Measurements from ENCODE around the gene ANXA8. TPM values are rescaled to one million over a fixed set of nuclear protein-coding genes. Genes with fewer than 3 reads are reported as not detected.

Gene ANXA8
- polyA plus RNA-seq, 1 donor: 18.2 TPM

DNA sequence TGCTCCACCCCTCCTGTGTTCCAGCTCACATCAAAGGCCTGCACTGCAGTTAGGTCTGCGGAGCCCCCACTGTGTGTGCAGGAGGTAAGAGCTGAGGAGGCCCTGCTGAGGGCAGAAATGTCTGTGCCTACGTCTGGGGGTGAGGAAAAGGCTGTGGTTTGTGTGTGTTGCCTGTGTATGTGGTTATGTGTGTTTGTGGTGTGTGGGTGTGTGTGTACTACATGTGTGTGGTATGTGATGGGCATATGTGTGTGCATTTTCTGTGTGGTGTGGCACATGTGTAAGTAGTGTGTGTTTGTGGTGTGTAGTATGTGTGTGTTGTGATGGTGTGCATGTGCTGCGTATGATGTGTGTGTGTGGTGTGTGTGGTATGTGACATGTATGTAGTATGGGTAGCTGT is 36.2 kb downstream of the ANXA8 start:
- no peaks in the 10 kb centered on the region for H3K27me3 ChIP-seq (ENCODE audit: control insufficient read depth, insufficient read depth, low read length)
- DNase-seq: no peak
- H3K27ac ChIP-seq (ENCODE audit: low read length): no peak overlapping the region
- no CpG with 5 or more reads among the region's 3 CpGs for WGBS (ENCODE audit: insufficient coverage, low lambda C conversion rate)
- peaks cover 25% of the 10 kb centered on the region for H3K4me1 ChIP-seq (ENCODE audit: control insufficient read depth, insufficient read depth, low read length)
- H3K36me3 ChIP-seq (ENCODE audit: control insufficient read depth, insufficient read depth, low read length): no peaks in the 10 kb centered on the region
- no peak overlapping the region for H3K4me3 ChIP-seq (ENCODE audit: low read length)
- H3K9me3 ChIP-seq (ENCODE audit: control insufficient read depth, low read depth, low read length): peaks cover 23% of the 10 kb centered on the region

DNA sequence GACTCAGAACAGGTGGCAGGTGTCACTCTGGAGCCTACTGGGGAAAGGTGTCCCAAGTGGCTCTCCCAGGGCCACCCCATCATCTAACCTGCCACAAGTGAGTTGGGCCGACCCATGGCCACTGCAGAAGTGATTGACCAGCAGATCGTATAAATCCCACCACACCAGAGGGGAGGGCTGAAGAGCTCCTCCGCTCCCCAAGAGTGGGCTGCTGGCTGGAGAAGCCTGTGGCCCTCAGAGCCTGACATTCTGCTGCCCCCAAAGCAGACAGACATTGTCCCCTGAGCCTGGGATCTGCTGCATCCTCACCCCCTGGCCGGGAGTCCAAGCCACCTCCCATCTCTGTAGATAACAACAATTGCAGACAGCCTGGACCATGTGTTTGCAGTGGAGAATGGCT is 36.7 kb downstream of the ANXA8 start:
- Histone ChIP-seq H3K27me3 (ENCODE audit: control insufficient read depth, insufficient read depth, low read length) (no peaks in the 10 kb centered on the region), H3K27ac (ENCODE audit: low read length) (no peak overlapping the region), H3K9me3 (ENCODE audit: control insufficient read depth, low read depth, low read length) (peaks cover 23% of the 10 kb centered on the region), H3K4me3 (ENCODE audit: low read length) (no peak overlapping the region), H3K4me1 (ENCODE audit: control insufficient read depth, insufficient read depth, low read length) (peaks cover 20% of the 10 kb centered on the region), H3K36me3 (ENCODE audit: control insufficient read depth, insufficient read depth, low read length) (no peaks in the 10 kb centered on the region)
- no CpG with 5 or more reads among the region's 4 CpGs for WGBS (ENCODE audit: insufficient coverage, low lambda C conversion rate)
- no peak for DNase-seq

DNA sequence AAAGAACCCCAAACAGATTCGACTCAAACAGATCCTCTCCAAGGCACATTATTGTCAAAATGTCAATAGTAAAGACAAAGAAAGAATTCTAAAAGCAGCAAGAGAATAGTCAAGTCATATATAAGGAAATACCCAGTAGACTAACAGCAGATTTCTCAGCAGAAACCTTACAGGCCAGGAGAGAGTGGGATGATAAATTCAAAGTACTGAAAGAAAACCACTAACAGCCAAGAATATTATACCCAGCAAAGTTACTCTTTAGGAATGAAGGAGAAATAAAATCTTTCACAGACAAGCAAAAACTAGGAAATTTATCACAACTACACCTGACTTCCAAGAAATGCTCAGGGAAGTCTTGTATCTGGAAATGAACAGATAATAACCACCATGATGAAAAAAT is 38.2 kb downstream of the ANXA8 start:
- H3K27me3 ChIP-seq (ENCODE audit: control insufficient read depth, insufficient read depth, low read length): no peaks in the 10 kb centered on the region
- H3K4me1 ChIP-seq (ENCODE audit: control insufficient read depth, insufficient read depth, low read length): peaks cover 5% of the 10 kb centered on the region
- WGBS (ENCODE audit: insufficient coverage, low lambda C conversion rate): no CpG with 5 or more reads among the region's 1 CpG
- no peaks in the 10 kb centered on the region for H3K36me3 ChIP-seq (ENCODE audit: control insufficient read depth, insufficient read depth, low read length)
- peaks cover 23% of the 10 kb centered on the region for H3K9me3 ChIP-seq (ENCODE audit: control insufficient read depth, low read depth, low read length)
- no peak for DNase-seq
- no peak overlapping the region for H3K4me3 ChIP-seq (ENCODE audit: low read length)
- H3K27ac ChIP-seq (ENCODE audit: low read length): no peak overlapping the region

DNA sequence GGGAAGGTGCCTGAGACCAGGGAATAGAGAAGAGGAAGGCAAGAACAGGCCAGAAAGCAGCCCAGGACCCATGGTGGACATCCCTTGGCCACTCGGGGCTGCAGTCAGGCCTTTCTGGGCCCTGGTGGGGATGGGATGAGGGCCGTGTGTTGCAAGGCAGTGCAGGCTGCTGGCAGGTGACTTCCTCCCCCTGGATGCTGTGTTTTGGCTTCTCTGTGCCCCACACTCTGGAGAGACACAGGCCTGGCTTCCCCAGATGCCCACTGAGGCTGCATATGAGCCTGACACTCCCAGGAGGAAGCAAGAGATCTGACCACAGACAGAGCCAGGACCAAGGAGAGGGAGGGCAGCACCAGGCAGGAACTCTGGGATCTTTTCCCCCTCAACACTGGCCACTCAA is 39.9 kb downstream of the ANXA8 start:
- Histone ChIP-seq H3K4me3 (ENCODE audit: low read length) (no peak overlapping the region), H3K4me1 (ENCODE audit: control insufficient read depth, insufficient read depth, low read length) (no peaks in the 10 kb centered on the region), H3K36me3 (ENCODE audit: control insufficient read depth, insufficient read depth, low read length) (no peaks in the 10 kb centered on the region), H3K27me3 (ENCODE audit: control insufficient read depth, insufficient read depth, low read length) (no peaks in the 10 kb centered on the region), H3K27ac (ENCODE audit: low read length) (no peak overlapping the region), H3K9me3 (ENCODE audit: control insufficient read depth, low read depth, low read length) (peaks cover 23% of the 10 kb centered on the region)
- DNase-seq: no peak
- no CpG with 5 or more reads among the region's 2 CpGs for WGBS (ENCODE audit: insufficient coverage, low lambda C conversion rate)

DNA sequence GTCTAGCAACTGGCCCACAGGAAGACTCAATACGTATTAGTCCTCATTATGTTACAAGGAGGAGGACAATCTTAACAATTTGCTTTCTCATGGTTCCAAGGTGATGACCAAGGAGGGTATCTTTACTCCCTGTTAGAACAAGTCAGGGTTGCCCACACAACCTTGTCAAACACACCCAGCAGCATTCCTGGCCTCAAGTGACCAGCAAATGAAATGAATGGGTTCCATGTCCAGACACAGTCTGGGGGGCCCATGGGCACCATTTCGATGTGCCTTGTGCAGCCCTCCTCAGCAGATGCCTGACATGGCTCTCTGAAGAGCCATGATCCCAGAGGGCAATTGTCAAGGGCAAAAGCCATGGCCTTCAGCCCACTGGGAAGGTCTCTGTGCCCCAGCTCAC is 40.8 kb downstream of the ANXA8 start:
- Histone ChIP-seq H3K9me3 (ENCODE audit: control insufficient read depth, low read depth, low read length) (peaks cover 23% of the 10 kb centered on the region), H3K27me3 (ENCODE audit: control insufficient read depth, insufficient read depth, low read length) (no peaks in the 10 kb centered on the region), H3K36me3 (ENCODE audit: control insufficient read depth, insufficient read depth, low read length) (no peaks in the 10 kb centered on the region), H3K4me3 (ENCODE audit: low read length) (no peak overlapping the region), H3K27ac (ENCODE audit: low read length) (no peak overlapping the region), H3K4me1 (ENCODE audit: control insufficient read depth, insufficient read depth, low read length) (no peaks in the 10 kb centered on the region)
- DNase-seq: no peak
- no CpG with 5 or more reads among the region's 2 CpGs for WGBS (ENCODE audit: insufficient coverage, low lambda C conversion rate)

DNA sequence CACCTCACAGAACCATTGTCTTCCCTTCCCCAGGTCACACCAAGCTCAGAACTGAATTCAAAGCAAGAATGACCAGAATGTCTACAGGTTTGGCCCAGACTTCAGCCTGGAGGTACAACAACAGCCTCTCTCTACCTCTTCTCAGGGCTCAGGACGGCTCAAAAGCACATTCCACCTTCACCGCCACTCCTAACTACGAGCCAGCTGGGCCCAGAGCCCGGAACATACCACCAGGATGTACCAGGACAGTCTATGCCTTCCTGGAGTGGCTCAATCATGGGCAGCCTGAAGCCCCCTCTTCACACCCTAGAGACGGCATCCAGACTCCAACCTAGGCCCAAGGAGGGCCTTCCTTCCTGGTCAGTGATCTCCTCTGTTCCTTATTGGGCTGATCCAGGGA is 41.6 kb downstream of the ANXA8 start:
- Histone ChIP-seq H3K9me3 (ENCODE audit: control insufficient read depth, low read depth, low read length) (peaks cover 16% of the 10 kb centered on the region), H3K27me3 (ENCODE audit: control insufficient read depth, insufficient read depth, low read length) (no peaks in the 10 kb centered on the region), H3K27ac (ENCODE audit: low read length) (no peak overlapping the region), H3K4me1 (ENCODE audit: control insufficient read depth, insufficient read depth, low read length) (no peaks in the 10 kb centered on the region), H3K36me3 (ENCODE audit: control insufficient read depth, insufficient read depth, low read length) (no peaks in the 10 kb centered on the region), H3K4me3 (ENCODE audit: low read length) (no peak overlapping the region)
- DNase-seq: no peak
- no CpG with 5 or more reads among the region's 5 CpGs for WGBS (ENCODE audit: insufficient coverage, low lambda C conversion rate)

DNA sequence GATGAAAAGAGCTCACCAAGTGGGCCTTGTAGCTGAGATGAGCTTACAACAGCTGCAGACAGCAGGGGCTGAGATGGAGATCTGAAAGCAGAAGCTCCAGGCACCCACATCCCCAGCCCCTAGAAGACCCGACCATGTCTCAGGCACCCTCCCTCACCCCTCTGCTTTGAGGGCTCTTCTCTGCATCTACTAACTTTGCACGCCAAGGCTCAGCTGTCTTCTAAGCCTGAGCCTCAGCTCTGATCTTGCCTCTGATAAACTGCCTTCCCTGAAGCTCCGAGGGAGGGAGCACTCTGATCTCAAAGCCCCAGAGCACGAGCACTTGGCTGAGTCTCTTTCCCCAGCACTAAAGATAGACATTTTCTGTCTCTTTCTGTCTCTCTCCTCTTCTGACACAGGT is 42.0 kb downstream of the ANXA8 start:
- Histone ChIP-seq H3K27ac (ENCODE audit: low read length) (no peak overlapping the region), H3K36me3 (ENCODE audit: control insufficient read depth, insufficient read depth, low read length) (no peaks in the 10 kb centered on the region), H3K4me3 (ENCODE audit: low read length) (no peak overlapping the region), H3K27me3 (ENCODE audit: control insufficient read depth, insufficient read depth, low read length) (no peaks in the 10 kb centered on the region), H3K4me1 (ENCODE audit: control insufficient read depth, insufficient read depth, low read length) (no peaks in the 10 kb centered on the region), H3K9me3 (ENCODE audit: control insufficient read depth, low read depth, low read length) (peaks cover 15% of the 10 kb centered on the region)
- DNase-seq: no peak
- no CpG with 5 or more reads among the region's 4 CpGs for WGBS (ENCODE audit: insufficient coverage, low lambda C conversion rate)

DNA sequence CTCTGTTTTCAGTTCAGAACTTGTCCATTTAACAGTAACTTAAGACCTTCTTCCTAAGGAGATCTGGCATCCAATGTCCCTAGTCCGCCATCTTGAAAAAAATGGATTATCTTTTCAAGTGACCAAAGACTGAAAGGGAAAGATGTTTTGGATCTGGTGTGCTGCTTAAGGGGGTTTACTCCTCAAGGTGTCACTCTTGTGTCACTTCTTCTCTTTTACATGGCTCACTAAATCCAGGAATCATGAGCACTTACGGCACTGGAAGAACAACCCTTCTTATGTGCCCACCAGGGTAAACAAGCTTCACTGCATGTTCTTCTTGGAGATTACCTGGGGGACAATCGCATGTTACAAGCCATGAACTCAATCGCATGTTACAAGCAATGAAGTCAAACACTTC is 43.7 kb downstream of the ANXA8 start:
- H3K27ac ChIP-seq (ENCODE audit: low read length): no peak overlapping the region
- peaks cover 4% of the 10 kb centered on the region for H3K9me3 ChIP-seq (ENCODE audit: control insufficient read depth, low read depth, low read length)
- H3K4me3 ChIP-seq (ENCODE audit: low read length): no peak overlapping the region
- no peaks in the 10 kb centered on the region for H3K27me3 ChIP-seq (ENCODE audit: control insufficient read depth, insufficient read depth, low read length)
- H3K4me1 ChIP-seq (ENCODE audit: control insufficient read depth, insufficient read depth, low read length): no peaks in the 10 kb centered on the region
- DNase-seq: no peak
- H3K36me3 ChIP-seq (ENCODE audit: control insufficient read depth, insufficient read depth, low read length): no peaks in the 10 kb centered on the region
- 100% methylated on average over 1 of the region's 4 CpGs for WGBS (ENCODE audit: insufficient coverage, low lambda C conversion rate)

DNA sequence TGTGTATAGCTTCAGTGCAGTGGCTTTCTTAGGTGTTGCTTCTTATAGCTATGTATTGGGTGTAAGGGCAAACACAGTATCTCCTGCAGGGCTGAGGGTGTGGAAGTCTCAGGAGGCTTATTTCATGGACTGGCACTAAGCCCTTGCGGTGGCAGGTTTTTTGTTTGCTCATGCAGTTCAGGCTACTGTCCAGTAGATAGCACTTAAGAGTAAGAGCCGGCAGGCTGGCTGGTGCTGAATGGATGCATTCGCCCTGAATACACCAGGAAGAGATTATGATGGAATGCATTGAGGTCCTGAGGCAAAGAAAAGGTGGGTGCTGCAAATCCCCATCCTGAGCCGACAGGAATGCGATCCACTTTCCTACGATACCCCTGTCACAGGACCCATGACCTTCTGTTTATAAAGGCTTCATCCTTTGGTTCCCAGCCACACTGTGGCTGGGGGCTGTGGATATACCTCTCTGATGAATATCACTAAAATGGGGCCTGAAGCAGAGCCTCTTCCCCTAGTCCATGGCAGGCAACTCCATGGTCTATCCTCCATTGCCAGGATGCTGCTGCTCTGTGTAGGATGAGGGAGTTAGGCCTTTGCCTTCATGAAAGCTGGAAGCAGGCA is 44.9 kb downstream of the ANXA8 start:
- Histone ChIP-seq H3K9me3 (ENCODE audit: control insufficient read depth, low read depth, low read length) (peaks cover under 1% of the 10 kb centered on the region), H3K4me3 (ENCODE audit: low read length) (no peak overlapping the region), H3K36me3 (ENCODE audit: control insufficient read depth, insufficient read depth, low read length) (no peaks in the 10 kb centered on the region), H3K4me1 (ENCODE audit: control insufficient read depth, insufficient read depth, low read length) (no peaks in the 10 kb centered on the region), H3K27me3 (ENCODE audit: control insufficient read depth, insufficient read depth, low read length) (no peaks in the 10 kb centered on the region), H3K27ac (ENCODE audit: low read length) (no peak overlapping the region)
- peak; percentile 58 to 65 for DNase-seq
- 17% methylated on average over 2 of the region's 6 CpGs for WGBS (ENCODE audit: insufficient coverage, low lambda C conversion rate)

DNA sequence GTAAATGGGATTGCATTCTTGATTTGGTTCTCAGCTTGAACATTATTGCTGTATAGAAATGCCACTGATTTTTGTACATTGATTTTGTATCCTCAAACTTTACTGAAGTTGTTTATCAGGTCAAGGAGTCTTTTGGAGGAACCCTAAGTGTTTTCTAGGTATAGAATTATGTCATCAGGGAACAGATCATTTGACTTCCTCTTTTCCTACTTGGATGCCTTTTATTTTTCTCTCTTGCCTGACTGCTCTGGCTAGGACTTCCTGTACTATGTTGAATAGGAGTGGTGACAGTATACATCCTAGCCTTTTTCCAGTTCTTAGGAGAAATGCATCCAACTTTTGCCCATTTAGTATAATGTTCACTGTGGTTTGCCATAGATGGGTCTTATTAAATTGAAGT is 48.8 kb downstream of the ANXA8 start:
- Histone ChIP-seq H3K9me3 (ENCODE audit: control insufficient read depth, low read depth, low read length) (no peaks in the 10 kb centered on the region), H3K4me1 (ENCODE audit: control insufficient read depth, insufficient read depth, low read length) (no peaks in the 10 kb centered on the region), H3K27ac (ENCODE audit: low read length) (no peak overlapping the region), H3K27me3 (ENCODE audit: control insufficient read depth, insufficient read depth, low read length) (no peaks in the 10 kb centered on the region), H3K36me3 (ENCODE audit: control insufficient read depth, insufficient read depth, low read length) (no peaks in the 10 kb centered on the region), H3K4me3 (ENCODE audit: low read length) (no peak overlapping the region)
- DNase-seq: no peak

DNA sequence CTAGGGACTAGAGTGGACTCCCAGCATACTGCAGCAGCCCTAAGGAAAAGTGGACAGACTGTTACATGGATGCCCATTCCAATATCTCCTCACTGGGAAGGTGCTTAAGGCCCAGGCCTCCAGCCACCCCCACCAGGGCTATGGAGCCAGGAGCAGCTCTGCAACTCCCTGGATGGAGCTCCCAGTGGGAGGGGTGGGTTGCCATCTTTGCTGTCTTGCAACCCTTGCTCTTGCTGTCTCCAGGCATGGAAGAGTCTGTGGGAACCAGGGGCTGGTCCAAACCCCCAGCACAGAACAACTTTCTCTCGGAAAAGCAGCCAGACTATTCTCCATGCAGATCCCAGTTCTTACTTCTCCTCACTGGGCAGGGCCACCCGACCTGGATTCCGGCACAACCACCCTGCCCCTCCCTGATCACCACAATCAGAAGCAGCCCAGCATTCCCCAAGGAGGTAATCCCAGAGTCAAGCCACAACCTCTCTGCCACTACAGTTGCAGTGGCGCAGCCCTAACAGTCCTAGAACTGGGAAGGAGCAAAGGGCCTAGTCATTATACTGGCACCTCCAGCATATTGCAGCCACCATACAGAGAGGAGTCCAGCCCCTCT is 58.0 kb downstream of the ANXA8 start:
- DNase-seq: no peak
- Histone ChIP-seq H3K4me3 (ENCODE audit: low read length) (no peak overlapping the region), H3K27me3 (ENCODE audit: control insufficient read depth, insufficient read depth, low read length) (no peaks in the 10 kb centered on the region), H3K4me1 (ENCODE audit: control insufficient read depth, insufficient read depth, low read length) (no peaks in the 10 kb centered on the region), H3K9me3 (ENCODE audit: control insufficient read depth, low read depth, low read length) (no peaks in the 10 kb centered on the region), H3K36me3 (ENCODE audit: control insufficient read depth, insufficient read depth, low read length) (no peaks in the 10 kb centered on the region), H3K27ac (ENCODE audit: low read length) (no peak overlapping the region)
- no CpG with 5 or more reads among the region's 4 CpGs for WGBS (ENCODE audit: insufficient coverage, low lambda C conversion rate)
